H9 (cell line): ENCODE results near the gene TSPO. TPM values are rescaled to one million over a fixed set of nuclear protein-coding genes. Genes with fewer than 3 reads are reported as not detected.

ENCODE experiments used
- DNase-seq: peaks from one replicate; pipeline ENCODE4 v3.0.0-alpha.2; 2017
- H2AFZ ChIP-seq: one replicate; pipeline ENCODE4 v1.6.1; 2013; ENCODE audit warnings: mild to moderate bottlenecking, low read length, control low read depth, moderate library complexity
- H2AK5ac ChIP-seq: 2 replicates; pipeline ENCODE4 v1.6.1; 2013; ENCODE audit warnings: low read length, control low read depth, mixed read lengths; ENCODE audit not compliant: insufficient read length
- H2BK120ac ChIP-seq: one replicate; pipeline ENCODE4 v1.6.1; 2013; ENCODE audit warnings: low read depth, mild to moderate bottlenecking, low read length, control low read depth, inconsistent platforms; ENCODE audit not compliant: poor library complexity, severe bottlenecking
- H2BK12ac ChIP-seq: 2 replicates; pipeline ENCODE4 v1.6.1; 2013; ENCODE audit warnings: low read length, control low read depth, mixed read lengths, low read depth; ENCODE audit not compliant: insufficient read length
- H2BK15ac ChIP-seq: 2 replicates; pipeline ENCODE4 v1.6.1; 2013; ENCODE audit warnings: low read depth, low read length, control low read depth
- H2BK20ac ChIP-seq: one replicate; pipeline ENCODE4 v1.6.1; 2013; ENCODE audit warnings: low read depth, mild to moderate bottlenecking, low read length, control low read depth, inconsistent platforms; ENCODE audit not compliant: poor library complexity, severe bottlenecking
- H2BK5ac ChIP-seq: 2 replicates; pipeline ENCODE4 v1.6.1; 2013; ENCODE audit warnings: low read length, control low read depth, mixed read lengths; ENCODE audit not compliant: insufficient read length
- H3K14ac ChIP-seq: 2 replicates; pipeline ENCODE4 v1.6.1; 2013; ENCODE audit warnings: low read length, control low read depth; ENCODE audit not compliant: insufficient read depth
- H3K18ac ChIP-seq: 2 replicates; pipeline ENCODE4 v1.6.1; 2013; ENCODE audit warnings: low read depth, mild to moderate bottlenecking, mixed read lengths, low read length, control low read depth; ENCODE audit not compliant: insufficient read length
- H3K23ac ChIP-seq: 2 replicates; pipeline ENCODE4 v1.6.1; 2013; ENCODE audit warnings: low read length, control low read depth, mixed read lengths, low read depth; ENCODE audit not compliant: insufficient read length
- H3K23me2 ChIP-seq: 2 replicates; pipeline ENCODE4 v1.6.1; 2013; ENCODE audit warnings: low read depth, mild to moderate bottlenecking, mixed read lengths, low read length, control low read depth; ENCODE audit not compliant: insufficient read length, poor library complexity, severe bottlenecking
- H3K27ac ChIP-seq: 2 replicates; pipeline ENCODE4 v1.5.1; 2013; ENCODE audit warnings: low read length, control low read depth, mixed read lengths, low read depth; ENCODE audit not compliant: insufficient read length
- H3K27me3 ChIP-seq: 2 replicates; pipeline ENCODE4 v1.6.1; 2013; ENCODE audit warnings: low read length, control low read depth, inconsistent platforms; ENCODE audit not compliant: insufficient read depth
- H3K4ac ChIP-seq: 2 replicates; pipeline ENCODE4 v1.6.1; 2013; ENCODE audit warnings: low read depth, mild to moderate bottlenecking, control low read depth, inconsistent platforms, low read length, moderate library complexity
- H3K4me1 ChIP-seq: 2 replicates; pipeline ENCODE4 v1.6.1; 2013; ENCODE audit warnings: low read length, control low read depth, inconsistent platforms; ENCODE audit not compliant: insufficient read depth
- H3K4me2 ChIP-seq: 2 replicates; pipeline ENCODE4 v1.6.1; 2013; ENCODE audit warnings: low read length, control low read depth, mixed read lengths; ENCODE audit not compliant: insufficient read length, insufficient read depth
- H3K56ac ChIP-seq: 2 replicates; pipeline ENCODE4 v1.6.1; 2013; ENCODE audit warnings: low read depth, mild to moderate bottlenecking, mixed read lengths, low read length, control low read depth; ENCODE audit not compliant: insufficient read length
- H3K79me1 ChIP-seq: 2 replicates; pipeline ENCODE4 v1.6.1; 2013; ENCODE audit warnings: low read depth, mild to moderate bottlenecking, moderate library complexity, low read length, control low read depth, inconsistent platforms; ENCODE audit not compliant: insufficient read depth, poor library complexity, severe bottlenecking
- H3K79me2 ChIP-seq: 2 replicates; pipeline ENCODE4 v1.6.1; 2013; ENCODE audit warnings: low read length, control low read depth, inconsistent platforms; ENCODE audit not compliant: insufficient read depth
- H3K9ac ChIP-seq: 2 replicates; pipeline ENCODE4 v1.6.1; 2013; ENCODE audit warnings: low read length, control low read depth, mixed read lengths; ENCODE audit not compliant: insufficient read length; ENCODE audit errors: extremely low read depth
- H3K9me3 ChIP-seq: one replicate; pipeline ENCODE4 v1.6.1; 2013; ENCODE audit warnings: low read depth, low read length, inconsistent platforms; ENCODE audit not compliant: control insufficient read depth
- H3T11ph ChIP-seq: one replicate; pipeline ENCODE4 v1.6.1; 2013; ENCODE audit warnings: mild to moderate bottlenecking, low read length, control low read depth, inconsistent platforms
- H4K20me1 ChIP-seq: one replicate; pipeline ENCODE4 v1.6.1; 2013; ENCODE audit not compliant: control insufficient read depth, insufficient read length, insufficient read depth
- H4K5ac ChIP-seq: 2 replicates; pipeline ENCODE4 v1.6.1; 2013; ENCODE audit warnings: low read depth, mild to moderate bottlenecking, mixed read lengths, low read length, control low read depth; ENCODE audit not compliant: insufficient read length
- H4K8ac ChIP-seq: replicated peaks from 2 replicates; pipeline ENCODE4 v1.6.1; 2013; ENCODE audit warnings: low read length, control low read depth, mixed read lengths, low read depth; ENCODE audit not compliant: insufficient read length
- H4K91ac ChIP-seq: 2 replicates; pipeline ENCODE4 v1.6.1; 2013; ENCODE audit warnings: low read depth, mild to moderate bottlenecking, moderate library complexity, mixed read lengths, low read length, control low read depth; ENCODE audit not compliant: insufficient read length
- H3K27ac Mint-ChIP-seq, 3 experiments: 2 replicates in 2 of 3; 3 replicates in 1 of 3; pipeline ENCODE4 v1.8.0; 2020 to 2021; ENCODE audit warnings: mixed read lengths in 3 of 3, mild to moderate bottlenecking in 1 of 3, moderate library complexity in 1 of 3
- H3K27me3 Mint-ChIP-seq: 2 replicates; pipeline ENCODE4 v1.8.0; 2021; ENCODE audit warnings: low read depth, mild to moderate bottlenecking, moderate library complexity, mixed read lengths
- H3K36me3 Mint-ChIP-seq, 3 experiments: 2 replicates in 2 of 3; 3 replicates in 1 of 3; pipeline ENCODE4 v1.8.0; 2020 to 2021; ENCODE audit warnings: low read depth in 3 of 3, mixed read lengths in 3 of 3; ENCODE audit not compliant: insufficient read depth in 1 of 3
- H3K4me1 Mint-ChIP-seq, 2 experiments: 2 replicates each; pipeline ENCODE4 v1.8.0; 2020; ENCODE audit warnings: mixed read lengths in 2 of 2
- H3K4me3 Mint-ChIP-seq, 2 experiments: 2 replicates in 1 of 2; 3 replicates in 1 of 2; pipeline ENCODE4 v1.8.0; 2020 to 2021; ENCODE audit warnings: mild to moderate bottlenecking in 2 of 2, mixed read lengths in 2 of 2, moderate library complexity in 1 of 2
- H3K9me3 Mint-ChIP-seq, 2 experiments: 2 replicates in 1 of 2; 3 replicates in 1 of 2; pipeline ENCODE4 v1.8.0; 2020; ENCODE audit warnings: mild to moderate bottlenecking in 2 of 2, mixed read lengths in 2 of 2, moderate library complexity in 1 of 2
- CTCF ChIP-seq: fragments of 200-600 bp; sonication (generic); conservative IDR thresholded peaks from 3 replicates; pipeline ENCODE4 v1.8.0; 2021; ENCODE audit warnings: antibody characterized with exemption, mild to moderate bottlenecking
- WGBS: extraction: QIAGEN DNeasy Blood & Tissue Kit; methylation state at CpG from one replicate; pipeline ENCODE4 v1.1.7; 2013; ENCODE audit warnings: missing lambda C conversion rate, low lambda C conversion rate, mixed read lengths; ENCODE audit not compliant: insufficient read length; ENCODE audit errors: extremely low coverage; 5-methylcytosine and 5-hydroxymethylcytosine counted together
- total RNA-seq: library from RNA; stranded (reverse); gene quantifications from 2 replicates; pipeline ENCODE4 v1.2.1, GENCODE V29; 2021

Gene TSPO
- total RNA-seq, 1 experiment from 2014 or later, result 14.8 TPM

- H3K27me3 Mint-ChIP-seq, result no peaks in the 10 kb centered on the region; the same call in none of the 2 replicates
- H3K27ac Mint-ChIP-seq, result no peak overlapping the region; a peak in 3 of 7 replicates
- no peak overlapping the region for H2BK12ac ChIP-seq
- H4K5ac ChIP-seq, result no peak overlapping the region
- no peaks in the 10 kb centered on the region for H3K23me2 ChIP-seq
- no peak overlapping the region for H2BK5ac ChIP-seq
- no peaks in the 10 kb centered on the region for H4K20me1 ChIP-seq
- H3K79me2 ChIP-seq, result no peaks in the 10 kb centered on the region
- H3K14ac ChIP-seq, result no peak overlapping the region
- H3K4me1 ChIP-seq, result no peaks in the 10 kb centered on the region
- H3K27me3 ChIP-seq, result no peaks in the 10 kb centered on the region
- no peak for DNase-seq
- H2BK20ac ChIP-seq, result no peak overlapping the region
- no peak overlapping the region for H3T11ph ChIP-seq
- H2AK5ac ChIP-seq, result no peak overlapping the region
- no peaks in the 10 kb centered on the region for H3K9me3 ChIP-seq
- no peak overlapping the region for H3K56ac ChIP-seq
- TF ChIP-seq CTCF, result no peak
- no CpG with 5 or more reads among the region's 19 CpGs for WGBS
- no peaks in the 10 kb centered on the region for H3K79me1 ChIP-seq
- H3K23ac ChIP-seq, result no peak overlapping the region
- H2BK120ac ChIP-seq, result no peak overlapping the region
- no peak overlapping the region for H2AFZ ChIP-seq
- H3K4me1 Mint-ChIP-seq, result peaks cover 0 to 3% of the 10 kb centered on the region in 2 experiments; a peak in 1 of 4 replicates
- no peak overlapping the region for H4K8ac ChIP-seq
- H3K27ac ChIP-seq, result no peak overlapping the region
- no peak overlapping the region for H3K4me3 Mint-ChIP-seq
- H3K36me3 Mint-ChIP-seq, result peaks cover 8 to 51% (median 42%) of the 10 kb centered on the region in 3 experiments; a peak in 6 of 7 replicates
- H3K4me2 ChIP-seq, result no peak overlapping the region
- no peak overlapping the region for H3K4ac ChIP-seq
- no peak overlapping the region for H4K91ac ChIP-seq
- H2BK15ac ChIP-seq, result no peak overlapping the region
- no peaks in the 10 kb centered on the region for H3K9me3 Mint-ChIP-seq
- no peak overlapping the region for H3K18ac ChIP-seq
- H3K9ac ChIP-seq, result no peak overlapping the region
Measured at GRCh38 chr22:43167001-43167589, 15.7 kb downstream of the TSPO start.
